ENCODE results near the gene CHST9.
"Not testable (repeated sequence)": the region's sequence is repeated elsewhere in the genome, so short reads cannot be mapped to it uniquely, and the experiment has no call there.

CHST9 gene

GRCh38 chr18:27185025-27185763 lies at the start of gene CHST9:
CHST9 (minus strand) TSS chr18:27185308; CDS start chr18:27142809, 42,499 bp downstream.
- DNase-seq (ENCODE audit: low read depth): no peak

- DNase-seq (ENCODE audit: low read depth): not testable (repeated sequence)
Measured at GRCh38 chr18:27232355-27232754, 47.2 kb upstream of the CHST9 start.

GRCh38 chr18:27231671-27232070 lies 46.6 kb upstream of the CHST9 start:
- DNase-seq (ENCODE audit: low read depth): not testable (repeated sequence)

GRCh38 chr18:27231221-27231620 lies 46.1 kb upstream of the CHST9 start:
- DNase-seq (ENCODE audit: low read depth): not testable (repeated sequence)

- DNase-seq (ENCODE audit: low read depth): no peak
Measured at GRCh38 chr18:27227721-27228120, 42.6 kb upstream of the CHST9 start.

- no peak for DNase-seq (ENCODE audit: low read depth)
Measured at GRCh38 chr18:27226556-27227075, 41.5 kb upstream of the CHST9 start.

- DNase-seq (ENCODE audit: low read depth): no peak
Measured at GRCh38 chr18:27225947-27226481, 40.9 kb upstream of the CHST9 start.

GRCh38 chr18:27223526-27224291 lies 38.6 kb upstream of the CHST9 start:
- no peak for DNase-seq (ENCODE audit: low read depth)

- no peak for DNase-seq (ENCODE audit: low read depth)
Measured at GRCh38 chr18:27214831-27215230, 29.7 kb upstream of the CHST9 start.

- no peak for DNase-seq (ENCODE audit: low read depth)
Measured at GRCh38 chr18:27213123-27213717, 28.1 kb upstream of the CHST9 start.

GRCh38 chr18:27211569-27211968 lies 26.5 kb upstream of the CHST9 start:
- no peak for DNase-seq (ENCODE audit: low read depth)

GRCh38 chr18:27206411-27206810 lies 21.3 kb upstream of the CHST9 start:
- no peak for DNase-seq (ENCODE audit: low read depth)

- DNase-seq (ENCODE audit: low read depth): no peak
Measured at GRCh38 chr18:27202741-27203140, 17.6 kb upstream of the CHST9 start.

GRCh38 chr18:27198036-27198435 lies 12.9 kb upstream of the CHST9 start:
- no peak for DNase-seq (ENCODE audit: low read depth)

- no peak for DNase-seq (ENCODE audit: low read depth)
Measured at GRCh38 chr18:27188309-27188708, 3.2 kb upstream of the CHST9 start.

GRCh38 chr18:27185897-27186296 lies 789 bp upstream of the CHST9 start:
- DNase-seq (ENCODE audit: low read depth): no peak

GRCh38 chr18:27184115-27185024 lies 738 bp downstream of the CHST9 start:
- no peak for DNase-seq (ENCODE audit: low read depth)

GRCh38 chr18:27181726-27182125 lies 3.4 kb downstream of the CHST9 start:
- no peak for DNase-seq (ENCODE audit: low read depth)

- no peak for DNase-seq (ENCODE audit: low read depth)
Measured at GRCh38 chr18:27178424-27178823, 6.7 kb downstream of the CHST9 start.

GRCh38 chr18:27175914-27176313 lies 9.2 kb downstream of the CHST9 start:
- DNase-seq (ENCODE audit: low read depth): no peak

- DNase-seq (ENCODE audit: low read depth): no peak
Measured at GRCh38 chr18:27175245-27175644, 9.9 kb downstream of the CHST9 start.
